ENCODE results near the gene AP5M1.

DNA sequence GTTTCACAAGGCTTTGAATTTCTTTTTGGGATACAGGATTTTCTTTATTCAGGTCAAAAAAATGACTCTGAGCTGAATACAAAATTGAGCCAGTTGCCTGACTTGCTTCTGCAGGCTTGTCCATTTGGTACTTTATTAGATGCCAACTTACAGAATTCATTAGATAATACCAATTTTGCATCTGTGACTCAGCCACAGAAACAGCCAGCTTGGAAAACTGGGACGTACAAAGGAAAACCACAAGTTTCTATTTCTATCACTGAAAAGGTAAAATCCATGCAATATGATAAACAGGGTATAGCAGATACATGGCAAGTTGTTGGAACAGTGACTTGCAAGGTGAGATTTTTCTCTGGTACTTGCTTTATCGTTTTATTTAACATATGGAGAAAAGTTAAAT lies 5.8 kb downstream of the AP5M1 start:
- TF ChIP-seq FOXA1 (IDR thresholded peaks at IDR 0.05): no peak
- no peak for TF ChIP-seq NFRKB (IDR thresholded peaks at IDR 0.05)
- no peak for TF ChIP-seq SP1 (IDR thresholded peaks at IDR 0.05)
- no peak for TF ChIP-seq SUZ12 (IDR thresholded peaks at IDR 0.05)

Measured in HEK293T (cell line).